WTC11 (cell line): ENCODE results near the gene TBC1D23. TPM values are rescaled to one million over a fixed set of nuclear protein-coding genes. Genes with fewer than 3 reads are reported as not detected.

ENCODE experiments used
- ATAC-seq: fragments of 200-7000 bp; cut with Tn5 transposase; 2 replicates; pipeline ENCODE4 v1.10.0; 2021; ENCODE audit warnings: mild to moderate bottlenecking, moderate library complexity
- CTCF ChIA-PET: fragments of 300-600 bp; sonication (Branson Sonifier 250); formaldehyde crosslinking; loops from one replicate; lab custom pipeline; 2021; ENCODE audit warnings: antibody characterized with exemption; lab: Charles Lee
- POLR2A ChIA-PET: fragments of 350-600 bp; sonication (Branson Sonifier 250); formaldehyde crosslinking; loops from one replicate; lab custom pipeline; 2021; ENCODE audit warnings: antibody characterized with exemption; lab: Charles Lee
- DNase-seq: peaks from one replicate; pipeline ENCODE4 v3.0.0; 2021; ENCODE audit warnings: low spot score
- H3K27ac Mint-ChIP-seq: 2 replicates; pipeline ENCODE4 v1.8.0; 2021; ENCODE audit warnings: mixed read lengths
- H3K27me3 Mint-ChIP-seq: 2 replicates; pipeline ENCODE4 v1.8.0; 2021; ENCODE audit warnings: low read depth, mild to moderate bottlenecking, moderate library complexity, mixed read lengths
- H3K36me3 Mint-ChIP-seq: 2 replicates; pipeline ENCODE4 v1.8.0; 2021; ENCODE audit warnings: mixed read lengths
- H3K4me1 Mint-ChIP-seq: 2 replicates; pipeline ENCODE4 v1.8.0; 2022; ENCODE audit warnings: mixed read lengths
- H3K4me3 Mint-ChIP-seq: 2 replicates; pipeline ENCODE4 v1.8.0; 2021; ENCODE audit warnings: mild to moderate bottlenecking, moderate library complexity, mixed read lengths
- H3K9me3 Mint-ChIP-seq: 2 replicates; pipeline ENCODE4 v1.8.0; 2021; ENCODE audit warnings: mixed read lengths
- ARID4B ChIP-seq: sonication (generic); formaldehyde crosslinking; IDR thresholded peaks from 2 replicates; pipeline ENCODE4 v1.8.0; 2023; ENCODE audit warnings: missing genetic modification reagents, mild to moderate bottlenecking, borderline replicate concordance
- FOXP1 ChIP-seq: sonication (generic); formaldehyde crosslinking; IDR thresholded peaks from 2 replicates; pipeline ENCODE4 v1.8.0; 2022; ENCODE audit warnings: missing genetic modification reagents, mild to moderate bottlenecking, moderate library complexity, borderline replicate concordance
- FOXP4 ChIP-seq: sonication (generic); formaldehyde crosslinking; IDR thresholded peaks from 2 replicates; pipeline ENCODE4 v1.8.0; 2022; ENCODE audit warnings: mild to moderate bottlenecking, missing genetic modification reagents
- JUN ChIP-seq: sonication (generic); formaldehyde crosslinking; IDR thresholded peaks from 2 replicates; pipeline ENCODE4 v1.8.0; 2023; ENCODE audit warnings: mild to moderate bottlenecking, missing genetic modification reagents
- KAT7 ChIP-seq: sonication (generic); formaldehyde crosslinking; IDR thresholded peaks from 2 replicates; pipeline ENCODE4 v1.8.1; 2023; ENCODE audit warnings: missing genetic modification reagents, mild to moderate bottlenecking, borderline replicate concordance
- MXD4 ChIP-seq: fragments of 250-450 bp; sonication (Bioruptor Pico); IDR thresholded peaks from 2 replicates; pipeline ENCODE4 v1.8.0; 2021; ENCODE audit warnings: mild to moderate bottlenecking, moderate library complexity, borderline replicate concordance
- PRRX2 ChIP-seq: fragments of 250-450 bp; sonication (Bioruptor Pico); IDR thresholded peaks from 2 replicates; pipeline ENCODE4 v1.8.0; 2021; ENCODE audit warnings: mild to moderate bottlenecking
- SMAD3 ChIP-seq: sonication (generic); formaldehyde crosslinking; IDR thresholded peaks from 2 replicates; pipeline ENCODE4 v1.8.0; 2022; ENCODE audit warnings: missing genetic modification reagents, mild to moderate bottlenecking, borderline replicate concordance
- TP53 ChIP-seq: sonication (generic); formaldehyde crosslinking; IDR thresholded peaks from 2 replicates; pipeline ENCODE4 v1.8.1; 2023; ENCODE audit warnings: mild to moderate bottlenecking, missing genetic modification reagents
- USF1 ChIP-seq: sonication (generic); formaldehyde crosslinking; IDR thresholded peaks from 2 replicates; pipeline ENCODE4 v1.8.0; 2022; ENCODE audit warnings: mild to moderate bottlenecking, missing genetic modification reagents
- USF2 ChIP-seq: sonication (generic); formaldehyde crosslinking; IDR thresholded peaks from 2 replicates; pipeline ENCODE4 v1.8.1; 2023; ENCODE audit warnings: mild to moderate bottlenecking, missing genetic modification reagents, moderate library complexity
- total RNA-seq: library from RNA; stranded (reverse); gene quantifications from 3 replicates; pipeline ENCODE4 v1.2.3, GENCODE V29; 2021
- TF ChIP-seq, protein P1 (sequence below): sonication (generic); formaldehyde crosslinking; IDR thresholded peaks from 2 replicates; pipeline ENCODE4 v1.8.1; 2022; ENCODE audit warnings: low read depth, mild to moderate bottlenecking, moderate library complexity, missing genetic modification reagents, borderline replicate concordance
- TF ChIP-seq, protein P2 (sequence below): fragments of 250-450 bp; sonication (Bioruptor Pico); IDR thresholded peaks from 2 replicates; pipeline ENCODE4 v1.8.0; 2021; ENCODE audit warnings: mild to moderate bottlenecking
- TF ChIP-seq, protein P3 (sequence below): fragments of 250-450 bp; sonication (Bioruptor Pico); IDR thresholded peaks from 2 replicates; pipeline ENCODE4 v1.9.0; 2021; ENCODE audit warnings: moderate library complexity, mild to moderate bottlenecking, inconsistent platforms, borderline replicate concordance

Gene TBC1D23
- total RNA-seq, 1 experiment from 2014 or later: 73.6 TPM

DNA sequence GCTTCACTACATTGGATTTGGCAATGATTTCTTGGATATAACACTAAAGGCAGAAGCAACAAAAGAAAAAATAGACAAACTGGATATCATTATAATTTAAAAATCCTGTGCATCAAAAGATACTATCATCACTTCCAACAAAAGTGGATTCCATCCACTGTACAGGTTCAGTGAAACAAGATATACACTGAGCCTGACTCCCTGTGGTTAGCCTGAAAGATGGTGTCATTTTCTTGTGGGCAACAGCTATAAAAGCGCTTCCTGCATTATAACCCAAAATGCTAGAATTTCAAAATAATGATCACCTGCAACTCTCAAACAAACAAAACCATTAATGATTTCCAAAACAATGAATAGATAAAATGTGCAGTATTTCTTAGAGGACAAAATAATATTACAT lies 39.6 kb upstream of the TBC1D23 start (continued):
- TF ChIP-seq SMAD3: no peak
- TF ChIP-seq, protein P1, sequence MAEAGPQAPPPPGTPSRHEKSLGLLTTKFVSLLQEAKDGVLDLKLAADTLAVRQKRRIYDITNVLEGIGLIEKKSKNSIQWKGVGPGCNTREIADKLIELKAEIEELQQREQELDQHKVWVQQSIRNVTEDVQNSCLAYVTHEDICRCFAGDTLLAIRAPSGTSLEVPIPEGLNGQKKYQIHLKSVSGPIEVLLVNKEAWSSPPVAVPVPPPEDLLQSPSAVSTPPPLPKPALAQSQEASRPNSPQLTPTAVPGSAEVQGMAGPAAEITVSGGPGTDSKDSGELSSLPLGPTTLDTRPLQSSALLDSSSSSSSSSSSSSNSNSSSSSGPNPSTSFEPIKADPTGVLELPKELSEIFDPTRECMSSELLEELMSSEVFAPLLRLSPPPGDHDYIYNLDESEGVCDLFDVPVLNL: no peak
- TF ChIP-seq TP53 (CRISPR knock-in tag): no peak
- TF ChIP-seq MXD4: no peak
- TF ChIP-seq USF2: no peak
- TF ChIP-seq, all 79 proteins: peak for 0

- Mint-ChIP-seq H3K36me3 (peaks cover 8% of the 10 kb centered on the region), H3K9me3 (peaks cover 18% of the 10 kb centered on the region), H3K4me3 (no peak overlapping the region), H3K4me1 (no peaks in the 10 kb centered on the region), H3K27ac (no peak overlapping the region), H3K27me3 (peaks cover 4% of the 10 kb centered on the region; the same call in 1 of the 2 replicates)
- ChIA-PET POLR2A (no interaction called here), CTCF (interaction anchor here (1.4 kb wide), 1 partner anchor 29 kb away, joined by 6 read pairs; no protein-coding TSS in a partner anchor)
- TF ChIP-seq, protein P2, sequence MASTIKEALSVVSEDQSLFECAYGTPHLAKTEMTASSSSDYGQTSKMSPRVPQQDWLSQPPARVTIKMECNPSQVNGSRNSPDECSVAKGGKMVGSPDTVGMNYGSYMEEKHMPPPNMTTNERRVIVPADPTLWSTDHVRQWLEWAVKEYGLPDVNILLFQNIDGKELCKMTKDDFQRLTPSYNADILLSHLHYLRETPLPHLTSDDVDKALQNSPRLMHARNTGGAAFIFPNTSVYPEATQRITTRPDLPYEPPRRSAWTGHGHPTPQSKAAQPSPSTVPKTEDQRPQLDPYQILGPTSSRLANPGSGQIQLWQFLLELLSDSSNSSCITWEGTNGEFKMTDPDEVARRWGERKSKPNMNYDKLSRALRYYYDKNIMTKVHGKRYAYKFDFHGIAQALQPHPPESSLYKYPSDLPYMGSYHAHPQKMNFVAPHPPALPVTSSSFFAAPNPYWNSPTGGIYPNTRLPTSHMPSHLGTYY (CRISPR knock-in tag): no peak
- TF ChIP-seq, protein P3, sequence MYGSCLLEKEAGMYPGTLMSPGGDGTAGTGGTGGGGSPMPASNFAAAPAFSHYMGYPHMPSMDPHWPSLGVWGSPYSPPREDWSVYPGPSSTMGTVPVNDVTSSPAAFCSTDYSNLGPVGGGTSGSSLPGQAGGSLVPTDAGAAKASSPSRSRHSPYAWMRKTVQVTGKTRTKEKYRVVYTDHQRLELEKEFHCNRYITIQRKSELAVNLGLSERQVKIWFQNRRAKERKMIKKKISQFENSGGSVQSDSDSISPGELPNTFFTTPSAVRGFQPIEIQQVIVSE (CRISPR knock-in tag): no peak
- no peak for TF ChIP-seq USF1 (CRISPR knock-in tag)
- no peak for TF ChIP-seq FOXP4 (CRISPR knock-in tag)
- no peak for TF ChIP-seq JUN
- no peak for TF ChIP-seq SMAD3
- no peak for TF ChIP-seq KAT7 (CRISPR knock-in tag)
- TF ChIP-seq PRRX2 (CRISPR knock-in tag): no peak
- TF ChIP-seq ARID4B (CRISPR knock-in tag): no peak
- TF ChIP-seq FOXP1 (CRISPR knock-in tag): no peak
- TF ChIP-seq, protein P1: no peak
- ATAC-seq (no peak), DNase-seq (no peak)
Observed at GRCh38 chr3:100225193-100225592, 35.6 kb upstream of the TBC1D23 start.
